ENCODE results near the gene MSX1.

MSX1 gene

DNA sequence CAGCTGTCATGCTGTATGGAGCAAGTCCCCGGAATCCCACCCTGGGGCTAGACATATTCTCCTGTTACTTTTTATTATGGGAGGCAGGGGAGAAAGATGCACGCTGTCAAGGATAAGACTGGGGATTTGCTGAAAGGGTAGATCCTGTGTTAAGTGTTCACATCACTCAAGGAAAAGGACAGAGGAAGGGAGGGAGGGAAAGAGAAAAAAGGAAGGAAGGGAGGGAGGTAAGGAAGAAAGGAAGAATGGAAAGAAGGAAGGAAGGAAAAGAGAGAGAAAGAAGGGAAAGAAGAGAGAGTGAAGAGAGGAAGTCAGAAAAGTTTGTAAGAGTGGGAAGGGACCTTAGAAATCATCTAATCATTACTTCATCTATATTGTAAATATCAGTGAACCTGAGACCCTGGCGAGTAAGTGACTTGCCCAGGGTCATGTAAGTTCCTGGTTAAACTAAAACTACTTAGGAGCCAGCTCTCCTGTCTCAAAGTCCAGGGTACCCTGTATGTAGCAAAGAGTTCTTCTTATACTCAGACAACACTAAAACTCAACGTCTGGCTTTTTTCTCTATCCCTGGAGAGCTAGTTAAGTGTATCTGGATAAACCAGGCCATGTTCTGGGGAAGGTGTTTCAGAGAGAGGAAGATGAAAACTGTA lies 47.2 kb upstream of the MSX1 start:
- ATAC-seq (ENCODE audit: insufficient read depth, low read depth) (no peak), DNase-seq (no peak)
- Histone ChIP-seq H3K4me1 (ENCODE audit: insufficient read depth, low read length) (no peaks in the 10 kb centered on the region), H3K27me3 (ENCODE audit: insufficient read depth, low read length, poor library complexity) (no peaks in the 10 kb centered on the region), H3K4me3 (ENCODE audit: low read depth in 1 of 2, low read length in 2 of 2) (no peak overlapping the region), H3K79me2 (ENCODE audit: insufficient read depth, low read length) (no peaks in the 10 kb centered on the region), H2AFZ (ENCODE audit: low read depth, low read length) (no peak overlapping the region), H3K9ac (ENCODE audit: low read depth, low read length) (no peak overlapping the region), H3K9me3 (ENCODE audit: insufficient read depth, low read length, severe bottlenecking) (peaks cover 5% of the 10 kb centered on the region), H3K4me2 (ENCODE audit: insufficient read depth, low read length) (no peak overlapping the region), H3K27ac (ENCODE audit: low read length) (no peak overlapping the region), H4K20me1 (ENCODE audit: insufficient read depth, low read length) (no peaks in the 10 kb centered on the region), H3K36me3 (ENCODE audit: insufficient read depth, low read length) (no peaks in the 10 kb centered on the region)
- TF ChIP-seq, protein P1, sequence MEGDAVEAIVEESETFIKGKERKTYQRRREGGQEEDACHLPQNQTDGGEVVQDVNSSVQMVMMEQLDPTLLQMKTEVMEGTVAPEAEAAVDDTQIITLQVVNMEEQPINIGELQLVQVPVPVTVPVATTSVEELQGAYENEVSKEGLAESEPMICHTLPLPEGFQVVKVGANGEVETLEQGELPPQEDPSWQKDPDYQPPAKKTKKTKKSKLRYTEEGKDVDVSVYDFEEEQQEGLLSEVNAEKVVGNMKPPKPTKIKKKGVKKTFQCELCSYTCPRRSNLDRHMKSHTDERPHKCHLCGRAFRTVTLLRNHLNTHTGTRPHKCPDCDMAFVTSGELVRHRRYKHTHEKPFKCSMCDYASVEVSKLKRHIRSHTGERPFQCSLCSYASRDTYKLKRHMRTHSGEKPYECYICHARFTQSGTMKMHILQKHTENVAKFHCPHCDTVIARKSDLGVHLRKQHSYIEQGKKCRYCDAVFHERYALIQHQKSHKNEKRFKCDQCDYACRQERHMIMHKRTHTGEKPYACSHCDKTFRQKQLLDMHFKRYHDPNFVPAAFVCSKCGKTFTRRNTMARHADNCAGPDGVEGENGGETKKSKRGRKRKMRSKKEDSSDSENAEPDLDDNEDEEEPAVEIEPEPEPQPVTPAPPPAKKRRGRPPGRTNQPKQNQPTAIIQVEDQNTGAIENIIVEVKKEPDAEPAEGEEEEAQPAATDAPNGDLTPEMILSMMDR (IDR thresholded peaks at IDR 0.05; ENCODE audit: borderline replicate concordance, extremely low read depth, low read length, poor library complexity, severe bottlenecking) = no peak
- no peak for TF ChIP-seq EZH2 (IDR thresholded peaks at IDR 0.05; ENCODE audit: borderline replicate concordance, low read depth, low read length, severe bottlenecking)

DNA sequence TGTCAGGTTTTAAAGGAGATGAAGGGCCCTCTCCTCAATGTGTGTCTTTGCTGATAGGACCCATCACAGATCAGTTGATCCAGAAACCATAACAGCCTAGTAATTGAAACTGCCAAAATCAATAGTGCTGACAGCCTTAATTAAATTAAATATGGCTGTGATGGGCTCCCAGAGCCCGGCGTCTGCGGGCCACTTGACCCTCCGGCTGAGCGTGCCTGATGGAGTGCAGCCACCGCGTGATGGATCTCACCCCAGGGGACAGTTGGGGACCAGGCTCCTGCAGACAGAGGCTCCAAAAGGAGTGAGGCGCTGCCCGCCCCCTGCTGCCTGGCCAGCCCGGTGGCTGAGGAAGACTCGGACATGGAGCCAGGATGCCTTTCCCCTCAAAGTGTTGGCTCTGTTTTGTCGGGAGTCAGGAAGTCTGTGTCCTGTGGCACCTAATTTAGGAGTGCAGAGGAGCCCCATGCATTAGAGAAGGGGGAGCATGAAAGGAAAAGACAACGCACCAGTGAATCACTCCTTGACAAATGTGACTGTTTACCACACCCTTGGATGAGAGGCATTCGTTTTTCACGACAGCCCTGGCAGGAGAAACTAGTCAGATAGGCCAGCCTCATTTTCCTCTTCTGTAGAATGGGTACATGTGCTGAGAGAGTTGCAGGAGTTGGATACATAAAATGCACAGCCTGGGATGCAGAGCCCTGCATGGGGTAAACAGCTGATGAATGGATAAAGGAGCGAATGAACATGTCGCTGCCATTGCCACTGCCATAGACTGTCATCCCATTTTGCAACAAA lies 40.9 kb upstream of the MSX1 start:
- Histone ChIP-seq H2AFZ (ENCODE audit: low read depth, low read length) (no peak overlapping the region), H3K36me3 (ENCODE audit: insufficient read depth, low read length) (no peaks in the 10 kb centered on the region), H3K4me3 (ENCODE audit: low read depth in 1 of 2, low read length in 2 of 2) (no peak overlapping the region), H3K9ac (ENCODE audit: low read depth, low read length) (no peak overlapping the region), H3K27ac (ENCODE audit: low read length) (no peak overlapping the region), H3K4me2 (ENCODE audit: insufficient read depth, low read length) (no peak overlapping the region), H3K4me1 (ENCODE audit: insufficient read depth, low read length) (no peaks in the 10 kb centered on the region), H3K79me2 (ENCODE audit: insufficient read depth, low read length) (no peaks in the 10 kb centered on the region), H3K9me3 (ENCODE audit: insufficient read depth, low read length, severe bottlenecking) (no peaks in the 10 kb centered on the region), H3K27me3 (ENCODE audit: insufficient read depth, low read length, poor library complexity) (no peaks in the 10 kb centered on the region), H4K20me1 (ENCODE audit: insufficient read depth, low read length) (no peaks in the 10 kb centered on the region)
- TF ChIP-seq, protein P1 (IDR thresholded peaks at IDR 0.05; ENCODE audit: borderline replicate concordance, extremely low read depth, low read length, poor library complexity, severe bottlenecking) = no peak
- no peak for TF ChIP-seq EZH2 (IDR thresholded peaks at IDR 0.05; ENCODE audit: borderline replicate concordance, low read depth, low read length, severe bottlenecking)
- no peak for DNase-seq
- ATAC-seq (ENCODE audit: insufficient read depth, low read depth) = no peak

DNA sequence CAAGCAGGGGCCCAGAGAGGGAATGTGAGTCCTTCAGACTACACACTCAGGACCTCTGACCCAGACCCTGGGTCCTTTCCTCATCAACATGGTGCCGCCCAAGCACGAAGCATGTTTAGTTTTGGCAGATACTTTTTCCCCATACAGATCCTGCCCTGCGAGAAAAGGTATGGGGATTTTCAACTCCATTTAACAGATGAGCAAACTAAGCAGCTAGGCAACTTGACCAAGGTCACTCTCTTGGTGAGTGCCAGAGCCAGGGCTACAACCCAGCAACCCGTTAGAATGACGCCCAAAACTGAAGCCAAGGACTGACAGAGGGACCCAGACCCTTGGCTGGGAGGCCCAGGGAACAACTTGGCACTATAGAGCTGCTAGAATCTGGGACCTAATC lies 40.3 kb upstream of the MSX1 start:
- Histone ChIP-seq H4K20me1 (ENCODE audit: insufficient read depth, low read length) (no peaks in the 10 kb centered on the region), H3K9ac (ENCODE audit: low read depth, low read length) (no peak overlapping the region), H3K4me1 (ENCODE audit: insufficient read depth, low read length) (no peaks in the 10 kb centered on the region), H3K27ac (ENCODE audit: low read length) (no peak overlapping the region), H3K4me2 (ENCODE audit: insufficient read depth, low read length) (no peak overlapping the region), H3K36me3 (ENCODE audit: insufficient read depth, low read length) (no peaks in the 10 kb centered on the region), H3K79me2 (ENCODE audit: insufficient read depth, low read length) (no peaks in the 10 kb centered on the region), H2AFZ (ENCODE audit: low read depth, low read length) (no peak overlapping the region), H3K9me3 (ENCODE audit: insufficient read depth, low read length, severe bottlenecking) (no peaks in the 10 kb centered on the region), H3K4me3 (ENCODE audit: low read depth in 1 of 2, low read length in 2 of 2) (no peak overlapping the region), H3K27me3 (ENCODE audit: insufficient read depth, low read length, poor library complexity) (no peaks in the 10 kb centered on the region)
- DNase-seq (no peak), ATAC-seq (ENCODE audit: insufficient read depth, low read depth) (no peak)
- TF ChIP-seq, protein P1 (IDR thresholded peaks at IDR 0.05; ENCODE audit: borderline replicate concordance, extremely low read depth, low read length, poor library complexity, severe bottlenecking) = no peak
- no peak for TF ChIP-seq EZH2 (IDR thresholded peaks at IDR 0.05; ENCODE audit: borderline replicate concordance, low read depth, low read length, severe bottlenecking)
